C1 segment of cervical spinal cord (tissue), 14 donors: ENCODE results near the gene P3H3.
A peak's percentile ranks its signal among the peaks of the same experiment; 100 is the strongest.

ENCODE experiments used
- DNase-seq, 14 donors: peaks; one replicate each; lab custom pipeline; 2025; lab: John Stamatoyannopoulos, UW

Gene P3H3

DNA sequence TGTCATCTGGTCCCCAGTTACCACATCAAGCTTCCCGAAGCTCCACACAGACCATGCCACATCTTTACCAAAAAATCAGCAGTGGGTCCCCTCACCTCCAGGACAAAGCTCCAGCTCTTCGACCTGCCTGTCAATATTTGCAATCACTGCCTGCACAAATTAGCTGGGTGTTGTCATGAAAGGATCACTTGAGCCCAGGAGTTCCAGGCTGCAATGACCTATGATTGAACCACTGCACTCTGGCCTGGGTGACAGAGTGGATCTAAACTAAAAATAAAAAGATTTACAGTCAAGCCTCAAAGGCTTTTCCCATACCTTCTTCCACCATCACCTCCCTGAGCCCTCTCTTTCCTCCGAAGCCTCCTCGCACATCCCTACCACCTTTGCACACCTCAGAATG is 31.6 kb upstream of the P3H3 start:
- no peak for DNase-seq

DNA sequence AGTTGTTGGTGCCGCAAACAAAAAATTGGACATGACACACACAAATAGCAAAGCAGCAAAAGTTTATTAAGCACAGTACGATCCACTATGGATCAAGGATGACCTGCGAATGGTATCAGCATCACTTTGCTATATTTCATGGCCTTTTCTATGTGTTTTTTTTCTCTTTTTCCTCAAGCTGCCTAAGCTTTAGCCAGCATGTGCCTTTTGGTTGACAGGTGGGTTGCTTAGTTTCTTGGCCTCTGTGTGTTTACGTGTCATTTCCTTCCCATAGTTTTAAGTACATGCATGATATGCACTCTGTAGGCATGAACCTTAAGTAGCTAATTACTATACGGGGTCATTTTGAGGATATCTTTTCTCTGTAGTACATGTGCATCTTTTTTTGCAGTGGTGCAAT is 29.1 kb upstream of the P3H3 start:
- DNase-seq, result no peak

DNA sequence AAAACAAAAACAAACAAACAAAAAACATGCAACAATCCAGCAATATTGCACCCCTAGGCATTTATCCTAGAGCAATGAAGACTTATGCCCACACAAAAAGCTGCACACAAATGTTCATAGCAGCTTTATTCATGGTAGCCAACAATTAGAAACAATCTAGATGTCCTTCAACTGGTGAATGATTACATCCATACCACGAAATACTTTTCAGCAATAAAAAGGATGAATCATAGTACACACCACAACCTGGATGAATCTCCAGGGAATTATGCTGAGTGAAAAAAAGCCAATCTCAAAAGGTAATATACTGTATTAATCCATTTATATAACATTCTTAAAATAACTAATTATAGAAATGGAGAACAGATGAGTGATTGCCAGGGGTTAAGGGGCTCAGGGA is 21.0 kb upstream of the P3H3 start:
- no peak for DNase-seq

DNA sequence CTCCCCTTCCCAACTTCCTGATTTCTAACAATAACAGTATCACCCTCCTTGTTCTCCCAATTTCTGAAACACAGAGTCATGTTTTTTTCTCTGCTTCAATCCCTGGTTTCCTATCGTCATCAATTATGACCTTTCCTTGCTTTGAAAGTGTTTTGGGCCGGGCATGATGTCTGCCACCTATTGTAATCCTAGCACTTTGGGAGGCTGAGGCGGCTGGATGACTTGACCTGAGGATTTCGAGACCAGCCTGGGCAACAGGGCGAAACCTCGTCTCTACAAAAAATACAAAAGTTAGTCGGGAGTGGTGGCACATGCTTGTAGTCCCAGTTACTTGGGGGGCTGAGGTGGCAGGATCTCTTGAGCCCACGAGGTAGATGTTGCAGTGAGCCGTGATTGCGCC is 19.2 kb upstream of the P3H3 start:
- DNase-seq, result no peak

DNA sequence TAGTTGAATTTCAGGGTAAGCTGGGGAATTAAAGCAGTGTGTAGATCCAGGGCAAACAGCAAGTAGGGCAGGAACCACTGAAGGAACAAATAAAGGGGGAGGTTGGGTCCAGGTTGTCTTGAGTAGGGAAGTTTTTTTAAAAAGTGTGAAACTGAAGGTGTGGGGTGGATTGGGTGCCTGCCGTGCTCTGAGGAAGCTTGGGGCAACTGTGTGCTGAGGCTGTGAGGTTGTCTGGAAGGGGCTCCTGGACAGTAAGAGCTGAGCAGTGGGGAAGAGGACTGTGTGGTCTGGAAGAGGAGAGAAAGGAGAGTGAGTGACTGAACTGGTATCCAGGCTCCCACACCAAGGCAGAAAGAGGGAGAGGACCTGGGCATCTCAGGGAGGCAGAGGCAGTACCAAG is 17.4 kb upstream of the P3H3 start:
- no peak for DNase-seq

DNA sequence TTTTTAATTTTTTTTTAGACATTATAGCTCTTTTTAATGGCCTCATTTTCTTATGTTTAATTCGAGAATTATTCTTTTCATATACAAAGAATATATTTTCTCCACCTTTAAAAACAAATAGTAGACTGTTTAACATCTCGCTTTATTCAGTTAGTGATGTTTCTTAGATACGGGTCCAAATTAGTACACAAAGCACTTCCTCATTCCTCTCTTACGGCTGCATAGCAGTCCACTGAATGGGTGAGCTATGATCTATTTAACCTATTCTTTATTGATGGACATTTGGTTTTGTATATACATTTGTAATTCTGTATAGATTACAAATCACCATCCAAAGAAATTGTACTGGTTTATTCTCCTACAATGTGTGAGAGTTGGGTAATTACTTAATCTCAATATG is 14.8 kb upstream of the P3H3 start:
- no peak for DNase-seq

DNA sequence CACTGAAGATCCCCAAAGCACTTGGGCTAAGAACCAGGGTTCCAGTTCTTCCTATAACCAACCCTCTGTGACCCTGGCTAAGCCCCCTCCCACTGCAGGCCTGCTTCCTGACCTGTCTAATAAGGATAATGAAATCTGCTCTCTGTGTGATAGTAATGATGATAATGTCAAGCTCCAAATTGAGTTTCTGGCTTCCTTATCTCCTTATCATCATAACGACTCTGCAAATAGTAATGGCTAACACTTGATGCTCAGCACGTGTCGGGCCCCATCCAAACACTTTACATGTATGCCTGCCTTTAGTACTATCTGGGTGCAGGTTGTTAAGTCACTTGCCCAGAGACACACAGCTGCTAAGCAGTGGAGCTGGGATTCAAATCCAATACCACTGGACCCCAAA is 11.6 kb upstream of the P3H3 start:
- no peak for DNase-seq

DNA sequence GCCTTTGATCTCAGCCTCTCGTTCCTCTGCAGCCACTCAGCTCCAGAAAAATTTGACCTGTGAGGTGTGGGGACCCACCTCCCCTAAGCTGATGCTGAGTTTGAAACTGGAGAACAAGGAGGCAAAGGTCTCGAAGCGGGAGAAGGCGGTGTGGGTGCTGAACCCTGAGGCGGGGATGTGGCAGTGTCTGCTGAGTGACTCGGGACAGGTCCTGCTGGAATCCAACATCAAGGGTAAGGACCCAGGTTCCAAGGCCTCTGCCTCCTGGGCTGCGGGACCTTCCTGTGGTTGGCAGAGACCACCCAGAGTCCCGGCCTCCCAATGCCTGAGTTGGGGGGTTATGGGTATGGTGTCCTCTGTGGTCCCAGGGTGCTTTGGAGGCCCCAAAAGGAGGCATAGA is 11.1 kb upstream of the P3H3 start:
- DNase-seq, result no peak

DNA sequence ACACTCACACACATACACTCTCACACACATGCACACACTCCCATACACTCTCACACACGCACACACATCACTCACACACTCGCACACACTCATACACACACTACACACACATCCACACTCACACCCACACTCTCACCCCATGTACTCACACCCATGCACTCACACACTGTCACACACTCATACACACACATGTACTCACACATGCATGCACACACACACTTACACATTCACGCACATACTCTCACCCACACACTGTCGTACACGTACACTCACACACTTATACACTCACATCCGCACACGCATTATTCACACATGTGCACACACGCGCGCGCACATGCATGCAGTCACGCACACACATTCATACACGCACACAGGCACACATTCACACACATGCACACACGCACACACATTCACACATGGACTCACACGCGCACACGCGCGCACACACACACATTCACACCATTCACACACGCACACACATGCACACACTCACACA is 10.5 kb upstream of the P3H3 start:
- no peak for DNase-seq

DNA sequence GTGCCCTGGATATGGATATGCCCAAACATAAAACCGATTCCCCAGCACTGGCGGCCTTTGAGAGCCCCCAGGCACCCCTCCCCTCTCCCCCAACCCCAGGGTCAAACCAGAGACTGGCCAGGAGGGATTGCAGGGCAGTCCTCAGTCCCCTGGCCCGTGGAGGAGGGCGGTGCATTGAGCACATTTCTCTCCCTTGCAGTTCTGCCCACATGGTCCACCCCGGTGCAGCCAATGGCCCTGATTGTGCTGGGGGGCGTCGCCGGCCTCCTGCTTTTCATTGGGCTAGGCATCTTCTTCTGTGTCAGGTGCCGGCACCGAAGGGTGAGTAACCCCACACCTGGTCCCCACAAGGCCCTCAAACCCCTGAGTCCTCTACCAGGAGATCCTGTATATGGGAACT is 10.0 kb upstream of the P3H3 start:
- DNase-seq, result no peak

DNA sequence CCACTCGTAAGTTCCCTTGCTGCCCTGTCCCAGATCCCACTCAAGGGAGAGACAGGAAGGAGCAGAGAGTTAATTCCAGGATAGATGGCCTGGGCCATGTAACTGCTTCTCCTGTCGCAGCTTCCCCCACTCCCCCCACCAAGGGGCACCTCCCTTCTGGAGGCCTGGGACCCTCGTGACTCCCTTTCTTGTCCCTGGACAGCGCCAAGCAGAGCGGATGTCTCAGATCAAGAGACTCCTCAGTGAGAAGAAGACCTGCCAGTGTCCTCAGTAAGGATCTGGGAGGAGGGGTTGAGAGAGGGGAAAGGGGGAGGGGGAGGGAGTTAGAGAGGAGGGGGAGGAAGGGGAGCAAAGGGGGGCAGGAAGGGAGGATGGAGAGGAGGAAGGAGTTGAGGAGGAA is 9.6 kb upstream of the P3H3 start:
- no peak for DNase-seq

DNA sequence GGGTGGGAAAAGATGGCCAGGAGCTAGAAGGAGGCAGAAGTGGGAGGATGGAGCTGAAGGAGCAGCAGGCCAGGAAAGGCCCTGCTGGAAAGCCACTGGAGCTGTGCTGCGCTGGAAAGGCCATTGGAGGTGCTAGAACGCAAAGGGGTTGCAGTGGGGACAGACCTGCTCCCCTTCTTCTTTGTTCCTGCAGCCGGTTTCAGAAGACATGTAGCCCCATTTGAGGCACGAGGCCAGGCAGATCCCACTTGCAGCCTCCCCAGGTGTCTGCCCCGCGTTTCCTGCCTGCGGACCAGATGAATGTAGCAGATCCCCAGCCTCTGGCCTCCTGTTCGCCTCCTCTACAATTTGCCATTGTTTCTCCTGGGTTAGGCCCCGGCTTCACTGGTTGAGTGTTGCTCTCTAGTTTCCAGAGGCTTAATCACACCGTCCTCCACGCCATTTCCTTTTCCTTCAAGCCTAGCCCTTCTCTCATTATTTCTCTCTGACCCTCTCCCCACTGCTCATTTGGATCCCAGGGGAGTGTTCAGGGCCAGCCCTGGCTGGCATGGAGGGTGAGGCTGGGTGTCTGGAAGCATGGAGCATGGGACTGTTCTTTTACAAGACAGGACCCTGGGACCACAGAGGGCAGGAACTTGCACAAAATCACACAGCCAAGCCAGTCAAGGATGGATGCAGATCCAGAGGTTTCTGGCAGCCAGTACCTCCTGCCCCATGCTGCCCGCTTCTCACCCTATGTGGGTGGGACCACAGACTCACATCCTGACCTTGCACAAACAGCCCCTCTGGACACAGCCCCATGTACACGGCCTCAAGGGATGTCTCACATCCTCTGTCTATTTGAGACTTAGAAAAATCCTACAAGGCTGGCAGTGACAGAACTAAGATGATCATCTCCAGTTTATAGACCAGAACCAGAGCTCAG is 8.8 kb upstream of the P3H3 start:
- no peak for DNase-seq

DNA sequence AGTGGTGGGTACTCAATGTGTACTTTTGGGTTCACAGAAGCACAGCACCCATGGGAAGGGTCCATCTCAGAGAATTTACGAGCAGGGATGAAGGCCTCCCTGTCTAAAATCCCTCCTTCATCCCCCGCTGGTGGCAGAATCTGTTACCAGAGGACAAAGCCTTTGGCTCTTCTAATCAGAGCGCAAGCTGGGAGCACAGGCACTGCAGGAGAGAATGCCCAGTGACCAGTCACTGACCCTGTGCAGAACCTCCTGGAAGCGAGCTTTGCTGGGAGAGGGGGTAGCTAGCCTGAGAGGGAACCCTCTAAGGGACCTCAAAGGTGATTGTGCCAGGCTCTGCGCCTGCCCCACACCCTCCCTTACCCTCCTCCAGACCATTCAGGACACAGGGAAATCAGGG is 8.0 kb upstream of the P3H3 start:
- DNase-seq, result peak in 1 of 14 donors; percentile 45

DNA sequence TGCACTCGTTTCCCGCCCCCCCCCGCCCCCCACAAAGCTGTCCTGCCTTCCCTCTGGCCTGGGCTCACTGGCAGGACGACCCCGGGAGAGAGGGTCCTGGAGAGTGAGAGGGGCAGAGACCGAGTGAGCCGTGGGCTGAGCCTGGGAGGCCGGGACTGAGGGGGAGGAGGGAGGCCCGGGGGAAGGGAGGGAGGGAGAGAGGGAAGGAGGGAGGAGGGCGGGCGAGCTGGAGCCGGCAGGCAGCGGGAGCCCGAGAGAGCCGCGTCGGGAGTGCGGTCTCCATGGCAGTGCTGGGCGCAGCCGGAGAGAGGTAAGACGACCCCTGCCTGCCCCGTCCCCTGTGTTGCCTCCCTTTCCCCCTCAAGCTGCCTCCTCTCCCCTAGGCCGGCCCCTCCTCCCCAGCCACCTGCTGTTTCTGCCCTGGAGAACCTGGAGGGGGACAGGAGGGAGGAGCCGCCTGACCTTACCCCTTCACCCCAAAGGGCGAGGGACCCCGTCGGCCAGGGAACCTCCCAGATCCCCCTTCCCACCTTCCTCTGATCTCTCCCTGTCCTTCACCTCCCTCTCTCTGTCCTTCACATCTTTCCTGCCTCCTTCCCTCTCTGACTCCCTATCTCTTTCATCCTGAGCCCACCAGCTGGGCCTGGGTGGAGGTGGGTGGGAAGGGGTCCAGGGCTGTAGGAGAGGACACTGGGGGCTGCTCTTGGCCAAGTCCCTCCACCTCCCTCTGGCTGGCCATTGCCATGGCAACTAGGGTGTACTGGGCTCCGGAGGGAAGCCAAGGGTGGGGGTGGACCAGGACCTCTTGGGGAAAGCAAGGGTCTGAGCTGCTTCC is 6.4 kb upstream of the P3H3 start, which contains the start of gene GPR162:
TSS of gene GPR162 (plus strand) at position 231 of the 835 bp plus-strand sequence. CDS start 2,078 bp downstream, outside the sequence.
- peak in 11 of 14 donors; percentile 26 to 94 (median 54) for DNase-seq

DNA sequence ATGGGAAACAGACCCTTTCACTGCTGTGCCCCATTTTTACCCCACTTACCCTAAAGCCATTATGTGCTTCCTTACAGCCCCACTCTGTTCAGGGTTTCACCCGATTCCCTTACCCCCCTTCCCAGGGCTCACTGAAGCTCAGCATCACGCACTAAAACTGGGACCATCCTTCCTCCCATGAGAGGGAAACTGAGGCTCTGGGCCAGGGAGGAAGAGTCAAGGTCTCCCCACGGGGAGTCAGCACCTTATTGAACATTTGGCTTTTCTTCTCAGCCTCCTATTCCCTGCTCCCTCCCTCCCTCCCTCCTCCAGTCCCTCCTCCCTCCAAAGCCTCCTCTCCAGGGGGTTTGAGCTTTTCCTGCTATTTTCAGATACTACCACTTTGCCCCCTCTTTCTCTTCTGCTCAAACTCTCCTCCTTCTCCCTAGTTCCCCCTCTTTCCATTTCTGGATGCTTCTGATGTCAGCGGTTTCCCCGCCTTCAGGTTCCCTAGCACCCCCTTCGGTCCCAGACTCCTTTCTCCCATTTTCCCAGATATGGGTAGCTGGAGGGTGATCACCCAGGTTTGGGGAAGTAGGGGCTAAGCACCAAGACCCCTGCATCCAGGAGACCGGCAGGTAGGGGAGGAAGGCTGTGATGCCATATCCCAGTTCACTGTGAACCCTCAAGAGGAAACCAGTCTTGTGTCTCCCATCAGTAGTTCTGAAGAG is 5.6 kb upstream of the P3H3 start:
- peak in 1 of 14 donors; percentile 48 for DNase-seq

DNA sequence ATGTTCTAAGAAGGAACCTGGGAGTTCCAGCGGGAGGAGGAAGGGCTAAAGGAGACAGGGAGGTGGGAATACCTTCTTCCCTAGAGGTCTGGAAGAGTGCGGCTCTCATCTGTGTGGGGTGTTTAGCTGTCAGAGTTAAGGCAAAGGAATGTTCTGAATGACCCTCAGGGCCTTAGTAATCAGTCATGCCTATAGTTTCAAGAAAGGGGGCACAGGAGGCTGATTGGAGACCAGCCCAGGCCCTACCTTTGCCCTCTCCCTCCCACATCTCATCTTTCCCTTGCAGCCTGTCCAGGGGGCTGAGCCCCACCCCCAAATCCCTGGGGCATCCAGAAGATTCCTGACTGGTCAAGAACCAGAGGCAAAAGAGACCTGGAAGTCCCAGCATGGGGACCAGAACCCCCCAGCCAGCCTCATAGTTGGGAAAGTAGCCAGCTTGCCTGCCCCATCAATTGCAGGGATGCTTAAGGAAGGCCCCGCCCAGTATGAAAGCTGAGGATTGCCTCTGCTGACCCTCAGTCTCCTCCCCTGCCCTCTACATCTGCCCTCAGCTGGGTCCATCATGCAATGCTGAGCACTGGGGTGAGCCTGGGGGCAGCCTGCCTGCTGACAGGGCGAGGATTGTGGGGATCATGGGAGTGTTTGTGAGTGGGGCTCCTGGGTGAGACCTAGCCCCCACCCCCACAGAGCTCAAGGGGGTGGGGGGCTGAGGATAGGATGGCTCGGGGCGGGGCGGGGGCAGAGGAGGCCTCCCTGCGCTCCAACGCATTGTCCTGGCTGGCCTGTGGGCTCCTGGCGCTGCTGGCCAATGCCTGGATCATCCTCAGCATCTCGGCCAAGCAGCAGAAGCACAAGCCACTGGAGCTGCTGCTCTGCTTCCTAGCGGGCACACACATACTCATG is 4.8 kb upstream of the P3H3 start:
- DNase-seq, result no peak

DNA sequence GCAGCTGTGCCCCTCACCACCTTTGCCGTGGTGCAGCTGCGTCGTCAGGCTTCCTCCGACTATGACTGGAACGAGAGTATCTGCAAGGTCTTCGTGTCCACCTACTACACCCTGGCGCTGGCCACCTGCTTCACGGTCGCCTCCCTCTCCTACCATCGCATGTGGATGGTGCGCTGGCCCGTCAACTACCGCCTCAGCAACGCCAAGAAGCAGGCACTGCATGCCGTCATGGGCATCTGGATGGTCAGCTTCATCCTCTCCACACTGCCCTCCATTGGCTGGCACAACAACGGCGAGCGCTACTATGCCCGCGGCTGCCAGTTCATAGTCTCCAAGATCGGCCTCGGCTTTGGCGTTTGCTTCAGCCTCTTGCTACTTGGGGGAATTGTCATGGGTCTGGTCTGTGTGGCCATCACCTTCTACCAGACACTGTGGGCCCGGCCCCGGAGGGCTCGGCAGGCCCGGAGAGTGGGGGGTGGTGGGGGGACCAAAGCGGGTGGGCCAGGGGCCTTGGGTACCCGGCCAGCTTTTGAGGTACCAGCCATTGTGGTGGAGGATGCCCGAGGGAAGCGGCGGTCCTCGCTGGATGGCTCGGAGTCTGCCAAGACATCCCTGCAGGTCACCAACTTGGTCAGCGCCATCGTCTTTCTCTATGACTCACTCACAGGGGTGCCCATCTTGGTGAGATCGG is 4.0 kb upstream of the P3H3 start:
- DNase-seq, result peak in 1 of 14 donors; percentile 43

DNA sequence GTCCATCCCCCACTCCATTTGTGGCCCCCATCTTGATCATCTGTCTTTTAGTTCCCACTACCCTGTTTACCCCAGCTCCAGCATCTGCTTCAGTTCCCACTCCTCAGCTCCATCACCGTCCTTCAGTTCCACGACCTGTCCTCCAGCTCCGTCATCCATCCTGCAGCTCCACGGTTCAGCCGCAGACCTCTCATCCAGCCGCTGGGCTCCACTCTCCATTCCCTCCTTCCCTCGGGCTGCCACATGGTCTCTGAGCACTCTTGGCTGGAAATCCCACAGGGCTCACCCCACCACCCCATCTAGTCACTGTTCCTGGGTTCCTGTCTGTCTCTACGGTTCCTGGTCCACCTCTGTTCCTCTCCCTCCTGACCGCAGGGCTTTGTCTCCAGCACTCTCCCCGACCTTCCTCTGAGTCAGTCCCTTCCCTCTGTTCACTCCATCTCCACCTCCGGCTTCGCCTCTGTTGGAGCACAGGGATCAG is 3.3 kb upstream of the P3H3 start:
- DNase-seq, result peak in 1 of 14 donors; percentile 70

DNA sequence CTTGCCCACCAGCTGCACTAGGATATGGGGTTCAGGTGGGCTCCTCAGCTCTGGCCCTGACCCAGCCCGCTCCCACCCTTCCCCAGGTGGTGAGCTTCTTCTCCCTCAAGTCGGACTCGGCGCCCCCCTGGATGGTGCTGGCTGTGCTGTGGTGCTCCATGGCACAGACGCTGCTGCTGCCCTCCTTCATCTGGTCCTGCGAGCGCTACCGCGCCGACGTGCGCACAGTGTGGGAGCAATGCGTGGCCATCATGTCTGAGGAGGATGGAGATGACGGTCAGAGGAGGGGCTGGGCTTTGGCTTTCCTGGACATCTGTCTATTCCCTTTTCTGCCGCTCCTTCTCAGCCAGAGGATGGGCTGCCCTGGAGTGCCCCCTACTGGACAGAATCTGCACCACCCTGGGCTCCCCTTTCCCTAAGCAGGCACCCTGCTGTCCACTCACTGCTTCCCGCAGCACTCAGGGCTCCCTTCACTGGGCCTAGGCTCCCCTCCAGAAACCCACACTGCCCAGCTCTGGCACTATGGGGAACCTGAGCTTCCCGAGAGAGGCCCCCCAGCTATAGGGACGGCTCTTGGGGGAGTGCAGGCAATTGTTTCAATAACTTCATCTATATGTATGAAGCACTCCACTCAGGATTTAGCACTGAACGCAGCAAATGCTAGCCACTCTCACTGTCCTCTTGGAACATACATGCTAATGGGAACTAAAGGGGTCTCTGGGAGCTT is 2.6 kb upstream of the P3H3 start:
- peak in 13 of 14 donors; percentile 18 to 85 (median 69) for DNase-seq
